HCT116 (cell line): ENCODE results near the gene PRR7. TPM values are rescaled to one million over a fixed set of nuclear protein-coding genes. Genes with fewer than 3 reads are reported as not detected.

ENCODE experiments used
- ATAC-seq: fragments of 200-7000 bp; cut with Tn5 transposase; 2 replicates; pipeline ENCODE4 v1.9.1; 2020; ENCODE audit warnings: mild to moderate bottlenecking, moderate library complexity
- BruUV-seq: library from RNA; stranded (reverse); fragments of 400-500 nt; replicated peaks from 2 replicates; lab custom pipeline; 2021; lab: Mats Ljungman, UMichigan
- CTCF ChIA-PET: fragments of 300-600 bp; sonication (Branson Sonifier 250); formaldehyde crosslinking; loops from one replicate; lab custom pipeline; 2021; ENCODE audit warnings: antibody characterized with exemption; lab: Charles Lee
- POLR2A ChIA-PET: fragments of 300-600, 350-600 bp; sonication (Branson Sonifier 250); formaldehyde crosslinking; loops from one replicate; lab custom pipeline; 2021; ENCODE audit warnings: antibody characterized with exemption; lab: Charles Lee
- RAD21 ChIA-PET, 2 experiments: fragments of 300-600 bp; sonication (Branson Sonifier 250); formaldehyde crosslinking; loops; one replicate each; lab custom pipeline; 2023; ENCODE audit warnings: low total read pairs in 2 of 2; ENCODE audit not compliant: uncharacterized antibody in 2 of 2, unreplicated experiment in 2 of 2, low non-redundant PET in 1 of 2; lab: Charles Lee
- DNase-seq: peaks from one replicate; pipeline ENCODE4 v3.0.0-alpha.2; 2010; ENCODE audit warnings: low read depth, low spot score
- H2AFZ ChIP-seq: fragments of 200-600 bp; shearing (Covaris generic), sonication (generic); 2 replicates; pipeline ENCODE4 v1.6.1; 2017; ENCODE audit warnings: low read depth, mixed run types, mixed read lengths, antibody characterized with exemption, low read length; ENCODE audit not compliant: poor library complexity, severe bottlenecking
- H3K27ac ChIP-seq: 2 replicates; pipeline ENCODE4 v1.5.1; 2012; ENCODE audit warnings: low read depth, low read length
- H3K27me3 ChIP-seq: fragments of 200-600 bp; sonication (generic); 2 replicates; pipeline ENCODE4 v1.6.1; 2016; ENCODE audit warnings: mixed run types, low read length, mixed read lengths; ENCODE audit not compliant: insufficient read depth
- H3K36me3 ChIP-seq, 2 experiments: fragments of 200-500 bp in 1 of 2; fragments of 200-600 bp in 1 of 2; sonication (Bioruptor generic) in 1 of 2; sonication (generic) in 1 of 2; 2 replicates each; pipeline versions ENCODE4 v1.5.1 to v1.6.1; 2014 to 2016; ENCODE audit warnings: low read length in 2 of 2, inconsistent platforms in 1 of 2, mixed read lengths in 1 of 2, mixed run types in 1 of 2; ENCODE audit not compliant: insufficient read depth in 2 of 2, control insufficient read depth in 1 of 2
- H3K4me1 ChIP-seq, 2 experiments: fragments of 200-600 bp in 1 of 2; sonication (generic) in 1 of 2; 2 replicates each; pipeline versions ENCODE4 v1.5.1 to v1.6.1; 2012 to 2017; ENCODE audit warnings: low read length in 2 of 2, inconsistent platforms in 1 of 2, mild to moderate bottlenecking in 1 of 2, mixed read lengths in 1 of 2, mixed run types in 1 of 2, moderate library complexity in 1 of 2; ENCODE audit not compliant: insufficient read depth in 2 of 2, control insufficient read depth in 1 of 2
- H3K4me2 ChIP-seq: fragments of 200-600 bp; sonication (generic); 2 replicates; pipeline ENCODE4 v1.6.1; 2017; ENCODE audit warnings: mixed run types, low read length, mixed read lengths
- H3K4me3 ChIP-seq, 2 experiments: fragments of 200-600 bp in 1 of 2; sonication (generic) in 1 of 2; replicated peaks in 1 of 2; 2 replicates each; pipeline ENCODE4 v1.5.1; 2011 to 2016; ENCODE audit warnings: low read length in 2 of 2, control low read depth in 1 of 2, low read depth in 1 of 2, mild to moderate bottlenecking in 1 of 2, mixed read lengths in 1 of 2, mixed run types in 1 of 2
- H3K79me2 ChIP-seq: fragments of 200-600 bp; sonication (generic); 2 replicates; pipeline ENCODE4 v1.6.1; 2017; ENCODE audit warnings: mild to moderate bottlenecking, mixed run types, low read length, moderate library complexity, mixed read lengths; ENCODE audit not compliant: insufficient read depth
- H3K9ac ChIP-seq: fragments of 200-600 bp; sonication (generic); 2 replicates; pipeline ENCODE4 v1.6.1; 2016; ENCODE audit warnings: low read length, mixed read lengths
- H3K9me2 ChIP-seq: fragments of 200-600 bp; sonication (generic), shearing (Covaris generic); 2 replicates; pipeline ENCODE4 v1.6.1; 2017; ENCODE audit warnings: mixed run types, mild to moderate bottlenecking, moderate library complexity; ENCODE audit not compliant: insufficient read depth
- H3K9me3 ChIP-seq, 2 experiments: fragments of 200-500 bp in 1 of 2; fragments of 200-600 bp in 1 of 2; sonication (Bioruptor generic) in 1 of 2; sonication (generic) in 1 of 2; 2 replicates each; pipeline ENCODE4 v1.6.1; 2014 to 2017; ENCODE audit warnings: low read length in 2 of 2, mixed read lengths in 2 of 2, inconsistent platforms in 1 of 2, low read depth in 1 of 2, mild to moderate bottlenecking in 1 of 2, mixed run types in 1 of 2, moderate library complexity in 1 of 2; ENCODE audit not compliant: control insufficient read depth in 1 of 2, insufficient read depth in 1 of 2
- H4K20me1 ChIP-seq: fragments of 200-600 bp; sonication (generic), shearing (Covaris generic); 2 replicates; pipeline ENCODE4 v1.6.1; 2017; ENCODE audit warnings: mixed run types, mild to moderate bottlenecking, moderate library complexity; ENCODE audit not compliant: insufficient read depth
- CBX3 ChIP-seq: IDR thresholded peaks from 2 replicates; pipeline ENCODE4 v1.6.1; 2012; ENCODE audit warnings: low read depth
- CEBPB ChIP-seq: IDR thresholded peaks from 2 replicates; pipeline ENCODE4 v1.6.1; 2012; ENCODE audit warnings: low read depth
- EGR1 ChIP-seq: IDR thresholded peaks from 2 replicates; pipeline ENCODE4 v1.6.1; 2012; ENCODE audit warnings: low read depth
- ELF1 ChIP-seq: IDR thresholded peaks from 2 replicates; pipeline ENCODE4 v1.6.1; 2012; ENCODE audit warnings: low read depth, borderline replicate concordance
- EZH2 ChIP-seq: fragments of 200-600 bp; sonication (generic); IDR thresholded peaks from 2 replicates; pipeline ENCODE4 v1.6.1; 2017; ENCODE audit warnings: antibody characterized with exemption, mixed run types
- FOSL1 ChIP-seq: IDR thresholded peaks from 2 replicates; pipeline ENCODE4 v1.6.1; 2012; ENCODE audit warnings: low read depth
- POLR2A ChIP-seq: IDR thresholded peaks from 2 replicates; pipeline ENCODE4 v1.7.0; 2011; ENCODE audit warnings: borderline replicate concordance; ENCODE audit not compliant: insufficient read depth, insufficient read length; ENCODE audit errors: extremely low read depth
- POLR2AphosphoS5 ChIP-seq: IDR thresholded peaks from 2 replicates; pipeline ENCODE4 v1.6.1; 2011; ENCODE audit warnings: mild to moderate bottlenecking, low read depth, low read length, moderate library complexity
- RAD21 ChIP-seq: IDR thresholded peaks from 2 replicates; pipeline ENCODE4 v1.6.1; 2012; ENCODE audit warnings: low read depth, mild to moderate bottlenecking
- SIN3A ChIP-seq: IDR thresholded peaks from 2 replicates; pipeline ENCODE4 v1.6.1; 2012; ENCODE audit warnings: low read depth
- SP1 ChIP-seq: IDR thresholded peaks from 2 replicates; pipeline ENCODE4 v1.6.1; 2012; ENCODE audit warnings: low read depth
- SRF ChIP-seq: IDR thresholded peaks from 2 replicates; pipeline ENCODE4 v1.6.1; 2012; ENCODE audit warnings: low read depth
- YY1 ChIP-seq: IDR thresholded peaks from 2 replicates; pipeline ENCODE4 v1.6.1; 2011; ENCODE audit warnings: low read length, low read depth, moderate library complexity, mild to moderate bottlenecking; ENCODE audit not compliant: insufficient replicate concordance; ENCODE audit errors: extremely low read depth
- ZFX ChIP-seq: fragments of 450-650 bp; IDR thresholded peaks from 2 replicates; pipeline ENCODE4 v1.6.1; 2017
- ZNF274 ChIP-seq: fragments of 200-500 bp; sonication (Bioruptor generic); IDR thresholded peaks from 2 replicates; pipeline ENCODE4 v1.6.1; 2014; ENCODE audit warnings: mild to moderate bottlenecking, low read depth, low read length, inconsistent platforms
- intact Hi-C: fragments of 100-400 bp; cut with micrococcal nuclease; formaldehyde crosslinking; loops from 2 replicates; pipeline ENCODE4 v1.10.0; 2022
- total RNA-seq: library from RNA; stranded (reverse); gene quantifications from one replicate; pipeline ENCODE4 v1.2.1, GENCODE V29; 2021; ENCODE audit not compliant: unreplicated experiment
- TF ChIP-seq, protein P1 (sequence below): IDR thresholded peaks from 2 replicates; pipeline ENCODE4 v1.6.1; 2012; ENCODE audit warnings: low read depth
- TF ChIP-seq, protein P2 (sequence below): IDR thresholded peaks from 2 replicates; pipeline ENCODE4 v1.6.1; 2012
- TF ChIP-seq, protein P3 (sequence below): IDR thresholded peaks from 2 replicates; pipeline ENCODE4 v1.6.1; 2012
- TF ChIP-seq, protein P4 (sequence below), 3 experiments: fragments of 200-600 bp in 1 of 3; sonication (generic) in 1 of 3; IDR thresholded peaks in 2 of 3; conservative IDR thresholded peaks in 1 of 3; 2 replicates each; pipeline ENCODE4 v1.5.1; 2012 to 2017; ENCODE audit warnings: low read depth in 2 of 3, low read length in 2 of 3, antibody characterized with exemption in 1 of 3, borderline replicate concordance in 1 of 3, control low read depth in 1 of 3, mild to moderate bottlenecking in 1 of 3, mixed read lengths in 1 of 3, mixed run types in 1 of 3, moderate library complexity in 1 of 3; ENCODE audit not compliant: insufficient read depth in 1 of 3

The PRR7 gene
- total RNA-seq, 1 experiment from 2014 or later: 39.9 TPM

DNA sequence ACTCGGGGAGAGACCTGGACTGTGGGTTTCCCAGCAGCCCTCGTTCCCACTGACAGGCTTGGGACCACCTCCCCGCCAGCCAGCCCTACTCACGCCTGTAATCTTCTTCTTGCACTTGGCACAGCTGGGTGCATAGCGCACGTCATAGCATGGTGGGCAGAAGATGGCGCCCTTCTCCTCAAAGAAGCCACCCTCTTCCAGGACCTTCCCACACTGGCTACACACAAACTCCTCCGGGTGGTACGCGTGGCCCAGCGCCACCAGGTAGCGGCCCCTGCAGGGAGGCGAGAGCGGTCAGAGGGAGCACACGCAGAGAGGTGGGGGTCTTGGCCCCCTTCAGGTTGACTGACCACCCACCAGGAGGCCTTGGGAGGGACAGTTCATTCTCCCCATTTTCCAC is 41.4 kb downstream of the PRR7 start:
- Histone ChIP-seq H4K20me1 (peaks cover 4% of the 10 kb centered on the region; the same call in 1 of the 2 replicates), H3K4me1 (peaks cover 2 to 22% of the 10 kb centered on the region in 2 experiments; a peak in 3 of 4 replicates), H3K9me2 (no peaks in the 10 kb centered on the region), H3K27me3 (no peaks in the 10 kb centered on the region), H3K27ac (no peak overlapping the region), H3K36me3 (peaks cover 16 to 40% of the 10 kb centered on the region in 2 experiments; a peak in 3 of 4 replicates), H3K4me2 (no peak overlapping the region), H3K4me3 (no peak overlapping the region), H2AFZ (no peak overlapping the region), H3K9ac (no peak overlapping the region), H3K79me2 (peaks cover 27% of the 10 kb centered on the region; the same call in 1 of the 2 replicates), H3K9me3 (no peaks in the 10 kb centered on the region)
- RAD21 ChIA-PET: no interaction called here
- POLR2A ChIA-PET: interaction anchor here (0.7 kb wide), 1 partner anchor 15 kb away, joined by 3 read pairs; no protein-coding TSS in a partner anchor
- DNase-seq: no peak
- intact Hi-C loops: no loop called here
- TF ChIP-seq ZNF274 (no peak), EGR1 (no peak), SRF (no peak), ZFX (no peak), YY1 (no peak), CEBPB (no peak), FOSL1 (no peak), EZH2 (no peak), POLR2AphosphoS5 (no peak), CBX3 (no peak), POLR2A (no peak), SP1 (no peak), SIN3A (no peak), RAD21 (no peak), ELF1 (no peak)
- TF ChIP-seq, protein P1, sequence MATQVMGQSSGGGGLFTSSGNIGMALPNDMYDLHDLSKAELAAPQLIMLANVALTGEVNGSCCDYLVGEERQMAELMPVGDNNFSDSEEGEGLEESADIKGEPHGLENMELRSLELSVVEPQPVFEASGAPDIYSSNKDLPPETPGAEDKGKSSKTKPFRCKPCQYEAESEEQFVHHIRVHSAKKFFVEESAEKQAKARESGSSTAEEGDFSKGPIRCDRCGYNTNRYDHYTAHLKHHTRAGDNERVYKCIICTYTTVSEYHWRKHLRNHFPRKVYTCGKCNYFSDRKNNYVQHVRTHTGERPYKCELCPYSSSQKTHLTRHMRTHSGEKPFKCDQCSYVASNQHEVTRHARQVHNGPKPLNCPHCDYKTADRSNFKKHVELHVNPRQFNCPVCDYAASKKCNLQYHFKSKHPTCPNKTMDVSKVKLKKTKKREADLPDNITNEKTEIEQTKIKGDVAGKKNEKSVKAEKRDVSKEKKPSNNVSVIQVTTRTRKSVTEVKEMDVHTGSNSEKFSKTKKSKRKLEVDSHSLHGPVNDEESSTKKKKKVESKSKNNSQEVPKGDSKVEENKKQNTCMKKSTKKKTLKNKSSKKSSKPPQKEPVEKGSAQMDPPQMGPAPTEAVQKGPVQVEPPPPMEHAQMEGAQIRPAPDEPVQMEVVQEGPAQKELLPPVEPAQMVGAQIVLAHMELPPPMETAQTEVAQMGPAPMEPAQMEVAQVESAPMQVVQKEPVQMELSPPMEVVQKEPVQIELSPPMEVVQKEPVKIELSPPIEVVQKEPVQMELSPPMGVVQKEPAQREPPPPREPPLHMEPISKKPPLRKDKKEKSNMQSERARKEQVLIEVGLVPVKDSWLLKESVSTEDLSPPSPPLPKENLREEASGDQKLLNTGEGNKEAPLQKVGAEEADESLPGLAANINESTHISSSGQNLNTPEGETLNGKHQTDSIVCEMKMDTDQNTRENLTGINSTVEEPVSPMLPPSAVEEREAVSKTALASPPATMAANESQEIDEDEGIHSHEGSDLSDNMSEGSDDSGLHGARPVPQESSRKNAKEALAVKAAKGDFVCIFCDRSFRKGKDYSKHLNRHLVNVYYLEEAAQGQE: no peak
- TF ChIP-seq, protein P2, sequence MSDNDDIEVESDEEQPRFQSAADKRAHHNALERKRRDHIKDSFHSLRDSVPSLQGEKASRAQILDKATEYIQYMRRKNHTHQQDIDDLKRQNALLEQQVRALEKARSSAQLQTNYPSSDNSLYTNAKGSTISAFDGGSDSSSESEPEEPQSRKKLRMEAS: no peak
- TF ChIP-seq, protein P3, sequence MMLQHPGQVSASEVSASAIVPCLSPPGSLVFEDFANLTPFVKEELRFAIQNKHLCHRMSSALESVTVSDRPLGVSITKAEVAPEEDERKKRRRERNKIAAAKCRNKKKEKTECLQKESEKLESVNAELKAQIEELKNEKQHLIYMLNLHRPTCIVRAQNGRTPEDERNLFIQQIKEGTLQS: no peak
- TF ChIP-seq, protein P4, sequence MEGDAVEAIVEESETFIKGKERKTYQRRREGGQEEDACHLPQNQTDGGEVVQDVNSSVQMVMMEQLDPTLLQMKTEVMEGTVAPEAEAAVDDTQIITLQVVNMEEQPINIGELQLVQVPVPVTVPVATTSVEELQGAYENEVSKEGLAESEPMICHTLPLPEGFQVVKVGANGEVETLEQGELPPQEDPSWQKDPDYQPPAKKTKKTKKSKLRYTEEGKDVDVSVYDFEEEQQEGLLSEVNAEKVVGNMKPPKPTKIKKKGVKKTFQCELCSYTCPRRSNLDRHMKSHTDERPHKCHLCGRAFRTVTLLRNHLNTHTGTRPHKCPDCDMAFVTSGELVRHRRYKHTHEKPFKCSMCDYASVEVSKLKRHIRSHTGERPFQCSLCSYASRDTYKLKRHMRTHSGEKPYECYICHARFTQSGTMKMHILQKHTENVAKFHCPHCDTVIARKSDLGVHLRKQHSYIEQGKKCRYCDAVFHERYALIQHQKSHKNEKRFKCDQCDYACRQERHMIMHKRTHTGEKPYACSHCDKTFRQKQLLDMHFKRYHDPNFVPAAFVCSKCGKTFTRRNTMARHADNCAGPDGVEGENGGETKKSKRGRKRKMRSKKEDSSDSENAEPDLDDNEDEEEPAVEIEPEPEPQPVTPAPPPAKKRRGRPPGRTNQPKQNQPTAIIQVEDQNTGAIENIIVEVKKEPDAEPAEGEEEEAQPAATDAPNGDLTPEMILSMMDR (IDR thresholded peaks at IDR 0.05 in 2 of 3, conservative IDR thresholded peaks at IDR 0.05 in 1 of 3; ENCODE audit: borderline replicate concordance in 1 of 3, insufficient read depth in 1 of 3, low read depth in 2 of 3, low read length in 2 of 3): no peak
- no peak for ATAC-seq
- no TSS peak for BruUV-seq
- CTCF ChIA-PET: interaction anchor here (1.2 kb wide), 1 partner anchor 83 kb away, joined by 3 read pairs; no protein-coding TSS in a partner anchor
